ENCODE data around the gene UNC5CL.

- TF ChIP-seq CTCF (optimal IDR thresholded peaks at IDR 0.05 in 1 of 3, IDR thresholded peaks at IDR 0.05 in 1 of 3, conservative IDR thresholded peaks at IDR 0.05 in 1 of 3; ENCODE audit: extremely low read depth in 1 of 3, insufficient read depth in 2 of 3, low read length in 3 of 3) (no peak), EZH2 (IDR thresholded peaks at IDR 0.05; ENCODE audit: low read length) (no peak)
Measured at GRCh38 chr6:41038205-41038604, 816 bp downstream of the UNC5CL start.

Data from keratinocyte (primary cell).